ENCODE measurements around the gene FOXO6.

- TF ChIP-seq, protein P1, sequence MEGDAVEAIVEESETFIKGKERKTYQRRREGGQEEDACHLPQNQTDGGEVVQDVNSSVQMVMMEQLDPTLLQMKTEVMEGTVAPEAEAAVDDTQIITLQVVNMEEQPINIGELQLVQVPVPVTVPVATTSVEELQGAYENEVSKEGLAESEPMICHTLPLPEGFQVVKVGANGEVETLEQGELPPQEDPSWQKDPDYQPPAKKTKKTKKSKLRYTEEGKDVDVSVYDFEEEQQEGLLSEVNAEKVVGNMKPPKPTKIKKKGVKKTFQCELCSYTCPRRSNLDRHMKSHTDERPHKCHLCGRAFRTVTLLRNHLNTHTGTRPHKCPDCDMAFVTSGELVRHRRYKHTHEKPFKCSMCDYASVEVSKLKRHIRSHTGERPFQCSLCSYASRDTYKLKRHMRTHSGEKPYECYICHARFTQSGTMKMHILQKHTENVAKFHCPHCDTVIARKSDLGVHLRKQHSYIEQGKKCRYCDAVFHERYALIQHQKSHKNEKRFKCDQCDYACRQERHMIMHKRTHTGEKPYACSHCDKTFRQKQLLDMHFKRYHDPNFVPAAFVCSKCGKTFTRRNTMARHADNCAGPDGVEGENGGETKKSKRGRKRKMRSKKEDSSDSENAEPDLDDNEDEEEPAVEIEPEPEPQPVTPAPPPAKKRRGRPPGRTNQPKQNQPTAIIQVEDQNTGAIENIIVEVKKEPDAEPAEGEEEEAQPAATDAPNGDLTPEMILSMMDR (IDR thresholded peaks at IDR 0.05) = no peak
- no peak for TF ChIP-seq EZH2 (IDR thresholded peaks at IDR 0.05; ENCODE audit: borderline replicate concordance, insufficient read depth, low read depth, low read length, poor library complexity, severe bottlenecking)
Measured at GRCh38 chr1:41381692-41382479, 20.7 kb downstream of the FOXO6 start.

All from B cell (primary cell).